GM12801 (cell line): ENCODE data around the gene SAMD7.

Source experiments
- CTCF ChIP-seq: IDR thresholded peaks from one replicate; pipeline ENCODE4 v1.5.1; 2011; ENCODE audit warnings: control low read depth; ENCODE audit not compliant: insufficient read length; ENCODE audit errors: extremely low read depth

Gene SAMD7

DNA sequence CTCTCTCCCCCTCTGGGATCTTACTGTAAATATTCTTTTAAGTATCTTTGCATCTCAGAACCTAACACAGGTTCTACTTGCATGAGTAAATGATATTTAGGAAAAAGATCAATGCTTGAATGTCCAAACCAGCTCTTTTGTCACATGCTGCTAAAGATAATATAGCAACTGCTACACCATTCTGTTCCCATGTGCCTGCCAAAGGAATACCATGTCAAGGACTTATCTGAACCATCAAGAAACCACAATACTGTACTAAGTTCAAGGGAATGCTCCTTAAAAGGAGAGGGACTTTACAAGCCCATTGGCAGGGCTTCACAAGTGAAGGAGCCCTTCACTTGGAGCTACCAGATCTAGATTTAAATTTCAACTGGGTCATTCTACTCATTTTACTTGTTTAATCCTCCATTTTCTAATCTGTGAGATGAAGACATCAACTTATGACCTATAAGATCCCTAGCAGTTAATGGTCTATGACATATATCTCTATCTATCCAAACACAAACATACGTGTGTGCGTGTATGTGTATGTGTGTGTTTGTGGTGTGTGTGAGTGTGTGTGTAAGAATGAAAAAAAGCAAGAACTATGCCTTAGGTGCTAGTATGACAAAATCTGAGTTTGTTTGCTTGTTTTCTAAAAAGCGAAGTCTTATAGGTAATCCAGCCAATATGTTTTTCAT, 42.2 kb downstream of the SAMD7 start:
- TF ChIP-seq CTCF: no peak

DNA sequence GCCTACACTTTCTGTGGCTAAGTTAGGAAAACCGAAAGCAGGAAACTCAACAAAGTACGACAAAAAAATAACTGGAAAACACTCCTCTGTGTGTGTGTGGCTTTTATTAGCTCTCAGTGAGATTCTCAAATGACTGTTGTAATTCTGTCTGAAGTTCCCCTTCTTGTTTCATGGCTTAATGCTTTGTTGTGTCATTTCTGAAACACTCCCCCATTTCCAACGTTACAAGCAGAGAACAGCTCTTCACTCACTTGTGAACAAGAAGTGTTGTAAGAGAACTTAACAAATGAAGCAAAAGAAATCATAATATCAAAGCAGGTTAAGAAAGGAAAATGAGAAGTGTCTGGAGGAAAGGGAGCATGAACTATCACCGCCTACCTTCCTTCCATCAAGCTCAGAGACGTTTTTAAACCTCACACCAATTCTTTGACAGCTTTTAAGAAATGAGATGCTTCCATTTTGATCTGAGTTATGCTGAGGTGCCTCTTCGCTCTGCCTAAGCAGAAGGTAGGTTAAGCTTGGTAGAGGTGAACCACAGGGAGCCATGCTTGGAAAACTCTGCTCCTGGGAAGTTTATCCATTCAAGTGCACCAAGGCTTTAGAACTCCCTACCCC, 42.9 kb downstream of the SAMD7 start:
- TF ChIP-seq CTCF: no peak

DNA sequence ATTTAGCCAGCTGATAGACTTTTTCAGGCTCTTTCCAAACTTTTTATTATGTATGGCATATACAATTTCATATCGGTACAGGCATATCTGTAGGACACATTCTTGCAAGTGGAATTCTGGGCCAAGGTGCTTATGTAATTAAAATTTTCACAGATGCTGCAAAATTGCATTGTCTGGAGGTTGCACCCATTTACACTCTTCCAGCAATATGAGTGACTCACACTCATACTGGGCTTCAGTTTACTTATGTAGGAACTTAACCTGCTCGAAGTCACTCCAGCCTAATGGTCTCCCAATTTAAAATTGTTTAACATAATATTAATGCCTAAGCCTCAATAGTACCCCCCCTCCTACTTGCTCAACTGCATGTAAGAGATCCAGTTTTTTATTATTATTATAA, 44.0 kb downstream of the SAMD7 start:
- TF ChIP-seq CTCF: no peak

DNA sequence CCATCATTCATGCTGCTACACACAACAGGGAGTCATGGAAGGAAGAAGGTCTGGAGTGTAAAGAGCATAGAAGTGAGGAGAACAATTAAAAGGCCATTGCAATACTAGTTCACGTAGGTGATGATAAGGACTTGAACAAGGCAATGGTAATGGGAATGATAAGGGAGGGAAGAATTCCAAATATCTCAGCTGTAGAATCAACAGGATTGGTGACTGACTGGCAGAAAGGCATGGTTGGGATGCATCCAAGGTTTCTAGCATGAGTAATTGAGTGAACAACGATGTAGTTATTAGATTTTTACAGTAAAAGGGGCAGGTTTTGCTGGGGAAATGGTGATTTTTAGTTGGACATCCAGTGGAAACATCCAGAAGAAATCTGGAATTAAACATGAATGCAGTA, 52.8 kb downstream of the SAMD7 start:
- no peak for TF ChIP-seq CTCF

- no peak for TF ChIP-seq CTCF
Observed at GRCh38 chr3:169965562-169966427, 54.4 kb downstream of the SAMD7 start.

DNA sequence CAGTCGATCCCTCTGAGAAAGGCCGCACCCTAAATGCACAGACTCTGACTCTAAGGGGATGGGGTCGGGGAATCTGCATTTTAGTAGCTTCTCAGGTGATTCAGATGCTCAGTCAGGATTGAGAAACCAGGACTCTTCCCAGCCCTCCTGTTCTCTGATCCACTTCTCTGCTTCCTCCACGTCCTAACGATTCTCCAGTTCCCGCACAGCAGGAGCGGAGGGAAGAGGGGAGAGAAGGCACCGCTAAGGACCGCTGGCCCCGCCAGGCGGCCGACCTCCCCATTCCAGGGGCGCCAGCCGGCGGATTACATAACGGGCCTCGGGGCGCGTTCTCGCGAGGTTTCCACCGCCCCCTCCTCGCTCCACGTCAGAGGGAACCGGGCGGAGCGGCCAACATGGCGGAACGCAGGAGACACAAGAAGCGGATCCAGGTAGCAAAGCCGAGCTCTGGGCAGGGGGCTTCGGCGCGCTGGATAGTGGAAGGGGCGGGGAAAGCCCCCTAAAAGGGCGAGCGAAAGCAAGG, 55.1 kb downstream of the SAMD7 start, which contains the start of gene SEC62:
Gene SEC62, plus strand, starts transcription at position 380 of the 523 bp plus-strand sequence. Its CDS starts 16 bp downstream, at position 396.
- no peak for TF ChIP-seq CTCF
